SKM-1 treated with dmso at 0.1 percent for 144 hours (cell line): ENCODE measurements around the gene WDFY4.

Experiments
- DNase-seq: peaks from one replicate; lab custom pipeline; 2025; ENCODE audit not compliant: unreplicated experiment; lab: John Stamatoyannopoulos, UW

Gene WDFY4

DNA sequence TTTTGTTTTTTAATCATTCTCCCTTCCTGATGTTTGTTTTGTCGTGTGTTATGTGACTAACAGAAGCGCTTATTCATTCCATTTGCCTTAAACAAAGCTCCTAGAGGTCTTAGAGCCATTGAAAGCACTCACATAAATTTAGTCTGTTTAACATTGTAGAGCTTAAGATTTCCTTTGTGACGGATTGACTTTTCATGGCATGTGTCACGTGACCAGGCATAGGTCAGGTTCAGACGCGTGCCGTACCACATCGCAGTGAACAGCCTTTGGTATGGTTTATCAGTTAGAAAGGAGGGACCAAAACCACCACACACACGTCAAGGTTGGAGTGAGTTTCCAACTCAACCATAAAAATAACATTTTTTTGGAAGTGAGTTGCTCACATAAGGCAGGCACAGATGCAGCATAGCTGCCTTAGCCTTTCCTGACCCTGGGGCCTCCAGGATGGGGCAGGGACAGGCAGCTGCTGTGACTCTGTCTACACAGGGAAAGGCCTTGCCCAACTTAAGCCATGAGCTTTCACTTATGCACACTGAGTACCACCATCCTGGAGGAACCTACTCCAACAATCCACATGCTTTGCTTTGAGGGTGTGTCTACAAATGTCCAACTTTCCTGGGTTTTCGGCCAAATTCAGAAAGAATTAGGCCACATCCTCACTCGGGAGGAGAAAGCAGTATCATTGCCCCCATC is 55.5 kb downstream of the WDFY4 start:
- DNase-seq: no peak

DNA sequence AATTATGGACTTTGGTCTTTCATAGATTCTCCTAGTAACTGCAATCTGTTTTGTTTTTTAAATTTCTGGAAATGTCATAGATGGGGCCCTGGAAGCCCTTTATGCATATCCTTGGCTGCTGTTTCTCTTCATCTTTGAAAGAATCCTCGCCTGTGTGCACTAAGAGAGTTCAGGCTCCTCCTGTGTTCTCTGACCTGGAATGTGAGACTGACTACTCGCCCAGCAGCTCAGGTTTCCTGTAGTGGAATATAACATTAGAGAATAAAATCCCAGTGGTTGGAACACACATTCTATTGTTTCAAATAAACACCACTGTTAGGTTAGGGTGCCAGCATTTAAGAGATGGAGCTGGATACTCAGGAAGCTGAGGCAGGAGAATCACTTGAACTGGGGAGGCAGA is 56.3 kb downstream of the WDFY4 start:
- DNase-seq: no peak

DNA sequence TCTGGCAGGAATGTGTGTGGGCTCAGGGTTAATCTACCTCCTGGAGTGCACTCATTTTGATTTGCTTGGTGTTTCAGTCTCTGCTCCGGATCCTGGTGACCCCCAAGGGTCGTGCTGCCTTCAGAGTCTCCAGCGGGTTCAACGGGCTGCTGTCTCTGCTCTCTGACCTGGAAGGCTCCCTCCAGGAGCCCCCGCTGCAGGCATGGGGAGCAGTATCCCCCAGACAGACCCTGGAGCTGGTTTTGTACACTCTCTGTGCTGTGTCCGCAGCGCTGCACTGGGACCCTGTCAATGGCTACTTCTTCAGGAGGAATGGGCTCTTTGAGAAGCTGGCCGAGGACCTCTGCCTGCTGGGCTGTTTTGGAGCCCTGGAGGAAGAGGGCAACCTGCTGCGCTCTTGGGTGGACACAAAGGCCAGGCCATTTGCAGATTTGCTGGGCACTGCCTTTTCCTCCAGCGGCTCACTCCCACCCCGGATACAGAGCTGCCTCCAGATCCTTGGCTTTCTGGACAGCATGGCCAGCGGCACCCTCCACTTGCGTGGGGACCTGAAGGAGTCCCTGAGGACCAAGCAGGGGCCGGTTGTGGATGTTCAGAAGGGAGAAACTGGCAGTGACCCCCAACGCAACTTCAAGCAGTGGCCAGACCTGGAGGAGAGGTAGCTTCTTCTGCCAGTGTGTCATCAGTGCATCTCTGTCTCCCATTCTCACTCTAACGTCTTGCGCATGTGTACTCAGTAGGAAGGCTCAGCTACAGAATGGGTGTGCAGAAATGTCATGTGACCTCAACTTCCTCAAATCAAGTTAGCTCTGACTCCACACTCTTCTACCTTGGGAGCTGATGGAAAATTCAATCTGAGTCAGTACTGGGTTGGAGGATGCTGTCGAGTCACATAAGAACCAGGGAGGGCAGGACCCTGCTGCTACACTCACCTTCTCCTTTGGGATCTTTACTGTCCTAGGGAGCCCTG is 58.5 kb downstream of the WDFY4 start:
- DNase-seq: peak; percentile 1

DNA sequence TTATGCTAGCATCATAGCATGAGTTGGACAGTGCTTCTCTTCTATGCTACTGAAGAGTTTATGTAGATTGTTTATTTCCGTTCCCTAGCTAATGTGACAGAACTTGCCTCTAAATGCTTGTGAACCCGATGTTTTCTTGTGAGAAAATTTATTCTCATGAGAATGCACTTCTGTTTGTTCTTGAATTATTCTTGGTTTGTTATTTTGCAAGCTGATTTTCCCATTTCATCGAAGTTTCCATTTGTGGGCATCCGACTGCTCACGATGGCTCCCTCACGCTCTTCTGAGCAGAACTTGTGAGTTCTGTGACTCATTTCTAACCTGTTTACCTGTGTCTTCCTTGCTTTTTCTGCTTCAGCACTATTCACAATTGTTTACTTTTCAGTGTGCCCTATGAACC is 59.9 kb downstream of the WDFY4 start:
- DNase-seq: no peak

DNA sequence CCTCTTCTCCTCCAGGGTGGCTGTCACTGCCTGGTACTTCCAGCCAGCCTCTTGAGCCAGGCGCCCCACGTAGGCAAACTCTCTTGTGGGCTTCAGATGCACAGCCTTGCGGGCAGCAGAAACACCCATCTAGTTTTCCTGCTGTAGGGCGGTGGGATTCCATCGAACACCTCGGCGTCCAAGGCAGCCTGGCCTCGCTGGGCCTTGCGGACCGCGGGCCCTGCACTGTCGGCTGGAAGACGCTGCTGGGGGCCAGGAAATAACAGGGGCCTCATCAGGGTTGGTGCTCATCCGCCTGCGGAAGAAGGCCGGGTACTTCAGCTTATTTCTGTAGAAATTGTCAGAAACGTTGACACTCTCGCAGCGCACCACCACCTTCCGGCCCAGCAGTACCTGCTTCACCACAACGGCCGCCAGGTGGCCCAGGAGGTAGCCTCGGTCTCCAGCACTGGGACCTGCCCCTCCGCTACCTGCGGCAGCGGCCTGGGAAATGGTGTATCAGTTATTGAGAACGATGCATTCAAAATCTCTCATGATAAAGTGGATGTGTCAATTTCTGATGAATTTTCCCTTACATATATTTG is 61.1 kb downstream of the WDFY4 start:
- no peak for DNase-seq

DNA sequence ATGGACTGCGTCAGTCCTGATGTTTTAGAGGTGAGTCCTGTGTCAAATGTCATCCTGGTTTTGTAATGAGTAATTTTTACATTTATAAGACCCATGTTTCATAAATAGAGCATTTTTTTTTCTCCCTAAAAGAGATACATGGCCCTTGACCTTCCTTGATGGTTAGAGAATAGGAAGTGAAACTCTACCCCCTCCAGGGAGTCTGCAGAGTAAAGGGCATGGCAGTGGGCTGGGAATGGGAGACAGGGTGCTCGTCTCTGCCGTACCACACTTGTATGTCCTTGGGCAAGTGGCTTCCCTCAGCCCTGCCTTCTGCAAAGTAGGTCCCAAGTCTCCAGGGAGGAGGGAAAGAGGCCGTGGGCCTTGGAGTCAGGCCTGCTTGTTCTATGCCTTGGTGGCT is 63.9 kb downstream of the WDFY4 start:
- DNase-seq: peak; percentile 17

DNA sequence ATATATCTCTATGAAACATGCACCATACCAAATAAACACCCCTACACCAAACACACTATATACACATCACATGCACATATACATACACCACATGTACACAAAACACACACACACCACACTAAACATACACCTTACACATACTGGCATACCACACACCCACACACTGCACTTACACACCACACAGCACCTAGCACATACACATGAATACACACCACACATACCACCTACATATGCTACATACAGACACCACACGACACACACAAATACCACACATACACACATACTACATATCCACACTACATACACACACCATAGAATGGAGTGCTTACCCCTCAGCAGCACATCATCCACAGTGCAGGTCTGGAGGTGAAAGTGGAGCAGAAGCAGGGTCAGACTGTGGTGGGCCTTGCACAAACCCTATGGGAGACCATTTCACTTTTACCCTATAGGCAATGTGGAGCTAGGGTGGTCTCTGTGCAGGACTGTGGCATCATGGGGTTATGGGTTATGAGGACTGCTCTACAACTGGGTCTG is 64.6 kb downstream of the WDFY4 start:
- DNase-seq: no peak

DNA sequence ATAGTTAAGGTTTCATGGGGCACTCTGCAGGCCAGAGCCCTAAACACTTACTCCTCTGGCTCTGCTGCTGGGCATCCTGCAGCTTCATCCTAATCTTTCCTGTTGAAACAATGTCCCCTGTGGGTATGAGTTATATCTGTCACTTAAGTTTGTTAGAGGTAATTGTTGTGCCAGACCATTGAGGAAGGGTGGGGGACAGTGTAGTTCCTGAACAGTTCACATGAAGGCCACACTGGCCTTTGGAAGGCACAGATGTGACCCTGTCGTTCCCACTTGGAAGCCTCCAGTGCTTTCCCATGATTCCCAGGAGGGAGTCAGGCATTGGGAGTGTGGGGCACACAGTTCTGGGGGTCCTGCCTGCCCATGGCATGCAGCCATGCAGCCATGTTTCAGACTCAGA is 65.3 kb downstream of the WDFY4 start:
- DNase-seq: no peak

DNA sequence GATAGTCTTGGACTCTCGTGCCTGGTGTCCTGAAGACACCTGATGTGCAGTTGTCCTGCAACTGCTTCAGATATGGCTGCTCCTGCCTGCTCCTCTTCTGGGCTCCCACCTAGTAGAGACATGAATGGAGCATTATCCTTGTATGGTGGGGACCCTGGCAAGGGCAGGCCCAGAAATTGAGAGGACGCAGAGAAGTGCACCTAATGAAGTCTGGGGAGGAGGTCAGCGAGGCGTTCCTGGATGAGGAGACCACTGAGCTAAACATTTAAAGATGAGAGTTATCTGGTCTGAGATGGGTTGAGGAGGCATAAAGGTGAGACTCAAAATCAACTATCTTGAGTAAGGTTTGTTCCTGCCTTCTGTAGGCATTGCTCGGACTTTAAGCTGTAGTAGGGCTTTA is 66.3 kb downstream of the WDFY4 start:
- no peak for DNase-seq

DNA sequence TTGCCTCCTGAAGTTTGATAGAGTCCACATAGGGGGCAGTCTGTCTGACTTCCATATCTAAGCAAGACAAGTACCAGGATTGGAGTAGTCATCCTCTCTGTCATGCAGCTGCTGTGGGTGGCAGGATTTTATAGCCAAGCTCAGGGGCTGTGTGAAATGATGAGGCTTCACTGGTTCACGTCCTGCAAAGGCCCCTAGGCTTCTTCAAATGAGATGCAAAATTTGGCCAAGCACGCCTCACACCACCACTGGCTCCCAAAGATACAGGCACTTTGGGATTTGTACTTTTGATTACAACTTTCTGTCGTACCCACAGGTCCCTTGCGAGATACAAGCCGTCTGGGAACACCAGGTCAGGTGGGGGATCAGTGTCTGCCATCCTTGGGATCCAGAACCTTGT is 67.1 kb downstream of the WDFY4 start:
- DNase-seq: no peak

DNA sequence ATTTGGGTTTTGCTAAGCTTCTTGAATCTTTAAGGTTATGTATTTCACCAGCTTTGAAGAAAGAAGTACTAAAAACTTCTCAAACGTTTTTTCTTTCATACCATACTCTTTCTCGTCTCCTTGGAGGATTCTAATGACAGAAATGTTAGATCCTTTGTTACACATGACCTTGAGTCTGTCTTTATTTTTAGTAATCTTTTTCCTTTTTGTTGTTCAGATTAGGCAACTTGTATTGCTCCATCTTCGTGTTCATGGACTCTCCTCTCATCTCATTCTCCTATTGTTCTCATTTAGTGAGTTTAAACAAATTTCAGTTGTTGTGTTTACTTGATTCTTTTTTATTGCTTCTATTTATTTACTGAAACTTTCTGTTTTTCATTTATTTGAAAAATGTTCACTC is 73.7 kb downstream of the WDFY4 start:
- DNase-seq: no peak

DNA sequence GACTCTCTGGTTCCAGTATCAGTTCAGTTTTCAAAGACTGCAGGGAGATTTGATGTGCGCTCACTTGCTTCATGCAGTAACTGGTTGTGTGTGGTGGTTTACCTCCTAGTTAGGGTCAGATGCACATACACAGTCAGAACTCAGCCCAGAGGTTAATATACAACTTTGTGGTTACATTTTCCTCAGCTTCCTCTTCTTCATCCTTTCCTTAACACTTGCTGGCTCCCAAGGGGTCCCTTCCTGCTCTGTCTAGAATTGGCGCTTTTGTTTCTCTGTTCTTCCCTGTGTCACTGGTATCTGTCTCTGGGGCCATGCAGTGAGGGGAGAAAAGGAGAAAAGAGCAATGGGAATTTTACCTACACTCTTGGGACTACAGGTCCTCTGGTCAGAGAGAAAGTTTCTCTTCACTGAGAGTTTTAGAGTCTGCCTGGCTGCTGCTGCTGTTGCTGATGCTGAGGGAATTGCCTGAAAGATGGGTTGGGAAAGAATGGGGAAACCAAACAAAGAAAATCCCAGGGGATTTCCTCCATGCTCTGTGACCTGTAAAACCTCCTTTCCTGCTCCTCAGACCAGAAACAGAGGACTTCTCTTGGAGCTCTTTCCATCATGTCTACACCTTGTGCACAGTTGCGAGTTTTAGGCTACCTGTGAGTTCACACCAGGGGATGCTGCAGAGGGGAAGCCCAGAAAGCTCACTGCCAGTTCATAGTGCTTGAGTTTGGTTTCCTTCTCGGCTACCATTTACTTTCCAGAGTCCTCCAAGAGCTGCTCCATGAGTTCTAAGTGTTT is 74.6 kb downstream of the WDFY4 start:
- peak; percentile 30 for DNase-seq

DNA sequence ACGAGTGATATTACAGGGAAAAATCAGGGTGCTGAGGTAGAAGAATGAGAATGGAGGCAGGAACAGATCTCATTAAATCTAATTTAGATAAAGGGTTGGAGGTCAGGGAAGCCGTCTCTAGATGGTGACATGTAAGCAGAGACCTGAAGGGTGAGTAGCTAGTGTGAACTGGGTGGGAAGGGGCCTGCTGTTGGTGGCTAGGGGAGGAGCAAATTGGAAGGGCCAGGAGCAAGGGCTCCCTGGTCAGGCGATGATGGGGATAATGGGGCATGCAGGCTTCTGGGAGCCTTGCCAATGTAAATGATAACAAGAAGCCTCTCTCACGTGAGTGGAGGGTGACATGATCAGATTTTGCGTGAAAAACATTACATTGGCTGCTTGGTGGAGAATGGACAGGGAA is 76.3 kb downstream of the WDFY4 start:
- no peak for DNase-seq

DNA sequence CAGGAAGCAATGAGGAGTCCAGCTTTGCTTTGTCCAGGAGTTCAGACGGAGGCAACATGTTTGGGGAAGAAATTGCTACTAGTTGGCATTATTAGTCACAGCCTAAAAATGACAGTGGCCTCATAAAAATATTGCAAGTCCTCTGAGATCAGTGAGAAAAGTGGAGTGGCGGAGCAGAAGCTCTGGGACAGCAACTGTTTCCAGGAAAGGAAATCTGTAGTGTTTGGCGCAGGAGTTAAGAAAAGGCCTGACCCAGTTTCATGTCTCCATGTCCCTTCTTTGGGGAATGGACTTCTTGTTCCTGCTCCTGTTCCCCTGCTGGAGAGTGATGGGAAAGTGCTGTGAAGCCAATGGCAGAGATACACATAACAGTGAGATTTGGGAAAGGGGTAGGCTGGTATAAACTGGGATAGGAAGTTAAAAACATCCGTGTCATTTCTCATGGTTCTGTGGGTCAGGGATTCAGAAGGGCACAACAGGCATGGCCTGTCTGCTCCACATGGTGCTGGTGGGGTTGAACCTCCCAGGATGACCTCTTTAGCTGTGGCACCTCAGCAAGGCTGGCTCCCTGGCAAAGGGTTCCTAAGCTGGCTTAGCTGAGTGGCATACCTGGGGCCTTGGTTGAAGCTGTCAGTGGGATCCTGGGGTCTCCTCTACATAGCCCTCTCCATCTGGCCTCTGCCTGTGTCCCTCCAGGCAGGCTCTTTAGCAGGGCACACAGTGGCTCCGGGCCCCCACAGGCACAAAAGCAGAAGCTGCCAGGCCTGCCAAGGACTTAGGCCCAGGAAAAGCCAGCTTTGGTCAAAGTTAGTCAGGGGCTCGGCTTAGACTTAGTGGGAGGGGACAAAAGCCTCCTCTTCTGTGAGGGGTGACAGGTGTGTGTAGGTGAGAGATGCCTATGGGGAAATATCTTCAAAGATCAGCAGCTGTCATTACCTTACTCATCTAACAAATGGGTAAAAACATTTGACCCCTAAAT is 77.7 kb downstream of the WDFY4 start:
- DNase-seq: no peak

DNA sequence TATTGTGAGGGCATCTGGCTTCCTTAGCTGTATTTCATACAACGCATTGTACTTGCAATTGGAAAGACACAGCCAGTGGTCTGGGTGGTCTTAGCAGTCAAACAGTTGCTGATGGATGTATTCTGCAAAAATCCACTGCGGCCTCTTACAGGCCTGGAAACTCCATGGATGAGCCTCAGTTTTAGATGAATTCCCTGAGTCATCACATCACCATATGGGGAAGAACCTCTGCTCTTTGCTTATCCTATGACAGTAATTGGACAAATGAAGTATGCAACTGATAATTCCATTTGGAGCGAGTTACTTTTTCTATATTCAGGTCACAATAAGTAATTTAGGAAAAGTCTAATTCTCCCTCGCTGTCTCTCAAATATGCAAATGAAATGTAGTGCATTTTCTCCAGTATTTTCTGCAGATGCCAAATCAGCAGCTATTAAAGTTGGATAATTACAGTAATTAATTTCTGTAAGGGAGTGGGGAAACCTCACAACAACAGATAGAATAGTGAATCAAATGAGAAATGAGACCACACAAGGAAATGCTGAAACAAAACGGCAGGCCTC is 78.8 kb downstream of the WDFY4 start:
- no peak for DNase-seq

DNA sequence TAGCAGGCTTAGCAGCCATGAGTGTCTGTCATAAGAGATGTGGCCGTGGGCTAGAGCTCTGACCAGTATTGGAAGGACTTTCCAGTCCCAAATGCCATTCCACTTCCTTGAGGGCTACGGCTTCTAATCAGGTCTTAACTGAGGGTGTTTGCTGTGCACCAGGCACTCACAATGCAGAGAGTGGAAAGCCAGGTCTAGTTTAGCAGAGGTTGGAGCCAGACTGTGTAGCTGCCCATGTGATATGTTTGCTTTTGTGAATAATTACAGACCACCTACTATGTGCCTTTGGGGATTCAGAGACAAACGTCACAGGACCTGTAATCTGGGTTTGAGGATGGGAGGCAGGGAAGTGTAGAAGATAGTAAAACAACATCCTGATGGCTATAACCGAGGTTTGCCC is 79.8 kb downstream of the WDFY4 start:
- no peak for DNase-seq

DNA sequence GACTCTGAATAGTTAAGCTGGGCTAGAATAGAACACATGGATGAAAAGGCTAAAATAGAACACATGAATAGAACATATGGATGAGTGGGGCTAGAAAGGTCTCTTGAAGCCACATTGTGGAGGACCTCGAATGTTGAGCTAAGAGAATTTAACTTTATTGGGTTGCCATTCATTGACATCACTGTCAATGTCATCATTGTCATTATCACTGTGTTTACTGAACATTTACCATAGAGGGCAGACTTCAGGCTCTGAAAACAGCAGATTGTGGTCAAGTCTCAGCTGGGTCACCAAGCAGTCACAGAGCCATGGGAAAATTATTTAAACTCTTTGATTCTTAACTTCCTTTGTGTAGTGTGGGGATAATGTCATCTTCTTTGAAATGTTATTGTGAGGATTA is 80.4 kb downstream of the WDFY4 start:
- no peak for DNase-seq

DNA sequence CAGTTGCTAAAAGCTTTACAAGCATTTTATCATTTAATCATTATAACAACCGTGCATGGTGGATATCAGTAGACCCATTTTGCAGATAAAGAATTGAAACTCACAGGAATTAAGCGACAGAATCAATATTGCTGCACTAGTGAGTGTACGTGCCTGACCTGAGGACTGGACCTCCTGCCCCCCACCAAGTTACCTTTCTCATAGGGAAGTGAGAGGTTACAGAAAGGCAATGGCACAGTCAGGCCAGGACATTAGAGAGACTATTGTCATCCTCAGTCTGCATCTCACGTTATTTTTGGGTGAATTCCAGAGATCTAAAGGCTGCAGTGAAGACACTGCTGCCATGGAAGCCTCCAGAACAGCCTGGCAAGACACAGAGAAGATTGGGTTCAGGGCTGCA is 80.9 kb downstream of the WDFY4 start:
- no peak for DNase-seq

DNA sequence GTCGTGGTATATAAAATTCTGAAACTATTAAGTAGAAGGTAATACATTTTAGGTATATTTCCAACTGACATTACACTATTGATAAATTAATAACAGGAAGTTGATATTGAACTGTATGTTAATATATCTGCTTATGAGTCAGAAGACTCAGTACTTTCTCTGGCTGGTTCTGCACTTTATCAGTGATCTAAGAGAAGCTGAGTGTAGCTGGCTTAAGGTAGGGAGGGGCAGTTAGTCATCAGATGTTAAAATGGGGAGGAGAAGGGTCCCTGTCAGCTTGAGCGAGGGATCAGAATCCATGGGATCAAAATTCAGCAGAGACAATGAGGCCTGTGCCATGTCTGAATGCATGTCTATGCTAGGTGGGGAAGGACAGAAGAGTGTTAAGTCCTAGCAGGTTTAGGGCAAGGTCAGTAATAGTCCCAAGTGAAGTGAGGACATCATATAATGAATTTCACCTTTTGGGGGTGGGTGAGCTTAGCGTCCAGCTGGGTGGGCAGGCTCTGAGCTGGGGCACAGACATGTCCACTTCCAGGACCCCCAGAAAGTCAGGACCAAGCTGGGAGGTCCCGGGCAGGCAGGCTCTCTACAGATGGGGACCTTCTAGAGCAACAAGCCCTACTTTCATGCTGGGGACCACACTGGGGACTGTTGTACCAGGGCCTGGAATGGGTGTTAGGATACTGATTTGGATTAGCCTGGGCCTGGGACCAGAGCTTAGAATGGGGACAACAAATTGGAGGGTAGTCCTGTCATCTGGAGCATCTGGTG is 82.9 kb downstream of the WDFY4 start:
- no peak for DNase-seq
